Cardiac fibroblast (primary cell): Measurements from ENCODE around the gene WDR90.

Experiments
- DNase-seq, 2 donors: peaks; one replicate each; pipeline versions ENCODE4 v3.0.0 to v3.0.0-alpha.2; 2010; ENCODE audit warnings: low read depth in 2 of 2
- H3K4me3 ChIP-seq, 2 donors: replicated peaks in 1 of 2; 1 replicate in 1 of 2; 2 replicates in 1 of 2; pipeline ENCODE4 v1.5.1; 2011; ENCODE audit warnings: low read depth in 2 of 2, low read length in 2 of 2, mild to moderate bottlenecking in 2 of 2, moderate library complexity in 1 of 2
- TF ChIP-seq, protein P1 (sequence below): IDR thresholded peaks from one replicate; pipeline ENCODE4 v1.5.1; 2011; ENCODE audit warnings: low read depth, mild to moderate bottlenecking, low read length, inconsistent platforms

WDR90 gene

DNA sequence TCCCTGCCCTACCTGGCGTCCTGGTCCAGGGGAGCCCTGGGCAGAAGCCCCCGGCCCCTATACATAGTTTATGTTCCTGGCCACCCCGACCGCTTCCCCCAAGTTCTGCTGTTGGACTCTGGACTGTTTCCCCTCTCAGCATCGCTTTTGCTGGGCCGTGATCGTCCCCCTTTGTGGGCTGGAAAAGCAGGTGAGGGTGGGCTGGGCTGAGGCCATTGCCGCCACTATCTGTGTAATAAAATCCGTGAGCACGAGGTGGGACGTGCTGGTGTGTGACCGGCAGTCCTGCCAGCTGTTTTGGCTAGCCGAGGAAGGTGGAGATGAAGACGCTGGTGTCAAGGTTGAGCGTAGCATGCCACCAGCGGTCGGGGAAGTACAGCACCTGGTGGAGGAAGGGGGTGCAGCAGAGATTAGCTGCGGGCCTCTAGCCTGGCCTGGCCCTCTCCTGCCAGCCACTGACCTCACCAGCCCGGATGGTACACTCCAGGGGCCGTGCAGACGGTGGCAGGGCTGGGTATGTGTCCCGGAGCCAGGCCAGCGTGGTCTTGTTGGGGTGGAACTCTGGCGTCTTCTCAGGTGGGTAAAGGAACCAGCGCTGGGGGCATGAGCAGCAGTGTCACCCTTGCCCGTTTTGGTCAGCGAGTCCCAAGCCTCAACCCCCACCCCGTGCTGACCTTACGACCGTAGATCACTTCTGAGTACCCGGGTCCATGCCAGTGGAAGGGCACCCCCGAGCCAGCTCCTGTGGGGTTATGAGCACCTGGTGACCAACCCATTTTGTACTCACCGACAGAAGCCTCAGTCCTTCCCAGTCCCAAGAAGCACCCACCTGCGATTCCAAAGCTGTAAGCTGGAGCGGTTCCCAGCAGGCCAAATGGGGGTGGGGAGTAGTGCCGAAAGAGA is 33.6 kb downstream of the WDR90 start:
- H3K4me3 ChIP-seq, result peak overlapping the region; percentile 62 to 70
- no peak for DNase-seq
- TF ChIP-seq, protein P1, sequence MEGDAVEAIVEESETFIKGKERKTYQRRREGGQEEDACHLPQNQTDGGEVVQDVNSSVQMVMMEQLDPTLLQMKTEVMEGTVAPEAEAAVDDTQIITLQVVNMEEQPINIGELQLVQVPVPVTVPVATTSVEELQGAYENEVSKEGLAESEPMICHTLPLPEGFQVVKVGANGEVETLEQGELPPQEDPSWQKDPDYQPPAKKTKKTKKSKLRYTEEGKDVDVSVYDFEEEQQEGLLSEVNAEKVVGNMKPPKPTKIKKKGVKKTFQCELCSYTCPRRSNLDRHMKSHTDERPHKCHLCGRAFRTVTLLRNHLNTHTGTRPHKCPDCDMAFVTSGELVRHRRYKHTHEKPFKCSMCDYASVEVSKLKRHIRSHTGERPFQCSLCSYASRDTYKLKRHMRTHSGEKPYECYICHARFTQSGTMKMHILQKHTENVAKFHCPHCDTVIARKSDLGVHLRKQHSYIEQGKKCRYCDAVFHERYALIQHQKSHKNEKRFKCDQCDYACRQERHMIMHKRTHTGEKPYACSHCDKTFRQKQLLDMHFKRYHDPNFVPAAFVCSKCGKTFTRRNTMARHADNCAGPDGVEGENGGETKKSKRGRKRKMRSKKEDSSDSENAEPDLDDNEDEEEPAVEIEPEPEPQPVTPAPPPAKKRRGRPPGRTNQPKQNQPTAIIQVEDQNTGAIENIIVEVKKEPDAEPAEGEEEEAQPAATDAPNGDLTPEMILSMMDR, result no peak

DNA sequence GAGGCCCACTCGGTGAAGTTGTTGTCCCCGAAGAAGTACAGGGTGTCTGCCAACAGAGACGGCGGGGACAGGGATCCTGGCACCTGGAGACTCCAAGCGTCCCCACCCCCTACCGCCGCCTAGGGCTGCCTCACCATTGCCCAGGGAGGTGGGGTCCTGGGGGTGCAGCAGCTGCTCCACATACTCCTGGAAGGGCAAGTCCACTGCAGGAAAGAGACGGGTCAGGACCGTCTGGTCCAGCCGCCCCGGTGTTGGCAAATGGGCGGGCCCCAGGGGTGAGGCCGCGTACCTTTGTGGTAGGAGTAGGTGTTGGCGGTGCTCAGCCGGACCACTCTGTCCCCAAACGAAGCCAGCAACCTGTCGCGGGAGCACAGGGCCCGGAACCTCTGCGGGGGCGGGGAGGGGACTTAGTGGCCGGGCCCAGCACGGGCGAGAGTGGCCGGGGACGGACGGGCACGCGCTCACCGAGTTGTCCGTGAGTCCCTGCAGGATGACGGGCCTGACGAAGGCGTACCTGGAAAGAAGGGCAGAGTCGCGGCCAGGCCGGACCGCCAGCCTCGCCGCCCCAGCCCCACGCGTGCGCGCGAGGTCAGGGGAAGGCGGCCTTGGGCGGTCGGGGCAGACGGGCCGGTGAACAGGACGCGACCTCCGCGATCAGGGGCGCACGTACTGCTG is 34.4 kb downstream of the WDR90 start:
- H3K4me3 ChIP-seq, result peak overlapping the region; percentile 62 to 70
- no peak for DNase-seq
- TF ChIP-seq, protein P1, result no peak

DNA sequence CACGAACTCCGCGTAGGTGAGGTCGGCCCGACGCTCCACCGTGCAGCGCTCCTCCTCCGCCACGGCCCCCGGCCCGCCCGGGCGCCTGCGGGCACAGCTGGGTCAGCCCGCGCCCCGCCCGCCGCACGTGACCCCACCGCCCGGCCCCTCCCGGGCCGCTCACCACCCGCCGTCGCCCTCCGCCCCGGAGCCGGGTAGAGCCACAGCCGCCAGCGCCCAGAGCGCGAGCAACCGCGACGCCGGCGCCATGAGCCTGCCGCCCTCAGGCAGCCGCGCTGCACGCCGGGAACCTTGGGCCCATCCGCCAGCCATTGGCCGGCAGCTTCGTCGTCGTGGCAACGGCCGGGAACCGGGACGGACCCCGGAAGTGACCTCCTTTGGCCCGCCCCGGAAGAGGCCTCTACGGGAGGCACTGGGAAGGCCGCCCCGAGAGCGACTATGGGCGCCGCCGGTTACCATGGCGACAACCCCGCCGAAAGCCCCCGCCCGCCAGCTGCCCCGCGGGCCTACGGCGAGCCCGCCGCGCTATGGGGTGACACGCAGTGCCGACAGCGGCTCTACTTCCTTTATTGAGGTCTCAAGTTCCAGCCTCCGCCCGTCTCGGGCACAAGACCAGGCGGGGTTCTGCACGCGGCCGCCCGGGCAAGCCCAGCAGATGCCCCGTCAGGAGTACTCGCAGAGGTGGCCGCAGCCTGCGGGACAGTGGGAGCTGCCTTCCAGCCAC is 35.1 kb downstream of the WDR90 start, which contains the start of gene JMJD8:
TSS of gene JMJD8 (minus strand) at position 264 of the 724 bp plus-strand sequence. CDS start at position 249, 15 bp downstream.
- TF ChIP-seq, protein P1, result no peak
- H3K4me3 ChIP-seq, result peak within 1 kb of the TSS; percentile 62 to 70
- DNase-seq, result peak; percentile 95 to 97

DNA sequence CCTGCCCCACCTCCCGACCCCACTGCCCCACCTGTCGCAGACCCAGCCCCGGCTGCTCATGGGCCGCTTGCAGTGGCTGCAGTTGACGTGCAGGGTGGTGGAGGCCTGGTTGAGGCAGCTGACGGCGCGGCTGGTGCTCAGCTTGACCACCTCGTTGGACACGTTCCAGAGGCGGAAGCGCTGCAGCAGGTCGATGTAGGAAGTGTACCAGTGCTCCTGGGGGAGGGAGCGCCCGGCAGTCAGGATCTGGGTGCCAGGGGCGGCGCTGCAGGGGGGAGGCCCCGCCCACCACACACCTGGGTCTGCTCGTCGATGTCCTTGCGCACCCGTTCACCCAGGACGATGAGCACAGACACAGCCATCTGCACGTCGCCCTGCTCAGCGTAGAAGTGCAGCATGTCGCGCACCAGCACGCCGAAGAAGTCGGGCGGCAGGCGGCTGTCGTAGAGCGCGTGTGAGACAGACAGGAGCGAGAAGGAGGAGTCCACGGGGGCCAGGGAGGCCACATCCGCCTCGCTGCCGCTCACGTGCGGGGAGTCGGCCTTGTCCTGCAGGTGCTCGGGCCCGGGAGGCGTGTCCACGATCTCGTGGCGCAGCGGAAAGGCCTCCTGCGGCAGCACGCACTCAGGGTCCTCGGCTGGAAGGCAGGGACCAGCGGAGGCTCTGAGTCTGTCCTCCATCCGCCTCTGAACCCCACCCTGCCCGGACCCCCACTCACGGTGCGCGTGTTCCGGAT is 36.0 kb downstream of the WDR90 start:
- peak overlapping the region in 1 of 2 donors; percentile 70 for H3K4me3 ChIP-seq
- DNase-seq, result no peak
- TF ChIP-seq, protein P1, result no peak

DNA sequence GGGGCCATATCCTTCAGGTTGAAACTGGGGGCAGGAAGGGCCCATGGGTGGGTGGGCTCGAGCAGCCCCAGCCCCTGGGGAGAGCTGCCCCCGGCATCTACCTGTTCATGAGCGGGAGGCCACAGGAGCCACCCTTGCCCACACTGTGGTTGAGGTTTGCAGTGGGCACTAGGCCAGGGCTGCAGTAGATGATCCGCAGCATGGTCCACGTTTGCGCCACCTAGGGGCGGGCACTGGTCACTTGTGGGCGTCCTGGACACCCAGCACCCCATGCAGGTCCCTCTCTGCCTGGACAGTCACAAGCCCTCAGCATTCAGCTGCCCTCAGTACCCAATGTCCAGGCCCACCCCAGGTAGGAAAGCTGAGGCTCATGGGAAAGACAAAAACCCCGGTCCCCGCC is 36.8 kb downstream of the WDR90 start:
- H3K4me3 ChIP-seq, result no peak overlapping the region
- DNase-seq, result peak; percentile 39 to 51
- TF ChIP-seq, protein P1, result peak; percentile 51
